Neural cell (in vitro differentiated cells): ENCODE results near the gene GNB1. TPM values are rescaled to one million over a fixed set of nuclear protein-coding genes. Genes with fewer than 3 reads are reported as not detected.

Experiments
- H2AFZ ChIP-seq: fragments of 200-600, 300-800 bp; sonication (generic), shearing (Covaris generic); 2 replicates; pipeline ENCODE4 v1.6.0; 2014; ENCODE audit warnings: low read depth, mild to moderate bottlenecking, antibody characterized with exemption, low read length, moderate library complexity
- H3F3A ChIP-seq: fragments of 200-600 bp; shearing (Covaris generic); 2 replicates; pipeline ENCODE4 v1.6.1; 2016; ENCODE audit warnings: mild to moderate bottlenecking, moderate library complexity, mixed read lengths, antibody characterized with exemption, low read length; ENCODE audit not compliant: insufficient read depth, poor library complexity, severe bottlenecking
- H3K27ac ChIP-seq: fragments of 200-600, 300-800 bp; sonication (generic), shearing (Covaris generic); 2 replicates; pipeline ENCODE4 v1.5.1; 2014; ENCODE audit warnings: mild to moderate bottlenecking, low read length, moderate library complexity
- H3K27me3 ChIP-seq: fragments of 300-800, 200-600 bp; sonication (generic), shearing (Covaris generic); 2 replicates; pipeline ENCODE4 v1.6.0; 2014; ENCODE audit warnings: mild to moderate bottlenecking, low read depth, low read length, moderate library complexity; ENCODE audit not compliant: insufficient read depth
- H3K36me3 ChIP-seq: fragments of 300-800, 200-600 bp; sonication (generic), shearing (Covaris generic); 2 replicates; pipeline ENCODE4 v1.5.1; 2014; ENCODE audit warnings: mild to moderate bottlenecking, antibody characterized with exemption, low read length, moderate library complexity; ENCODE audit not compliant: insufficient read depth
- H3K4me2 ChIP-seq: fragments of 300-800, 200-600 bp; sonication (generic), shearing (Covaris generic); 2 replicates; pipeline ENCODE4 v1.6.0; 2014; ENCODE audit warnings: mild to moderate bottlenecking, low read length
- H3K4me3 ChIP-seq: fragments of 300-800, 200-600 bp; sonication (generic), shearing (Covaris generic); 2 replicates; pipeline ENCODE4 v1.5.1; 2014; ENCODE audit warnings: mild to moderate bottlenecking, low read length, moderate library complexity
- H3K79me2 ChIP-seq: fragments of 200-600 bp; shearing (Covaris generic); replicated peaks from 2 replicates; pipeline ENCODE4 v1.6.0; 2014; ENCODE audit warnings: mild to moderate bottlenecking, low read length, moderate library complexity; ENCODE audit not compliant: insufficient read depth
- H3K9ac ChIP-seq: fragments of 300-800, 200-600 bp; sonication (generic), shearing (Covaris generic); 2 replicates; pipeline ENCODE4 v1.6.1; 2016; ENCODE audit warnings: mild to moderate bottlenecking, low read length, mixed read lengths
- H3K9me2 ChIP-seq: fragments of 200-600 bp; shearing (Covaris generic); 2 replicates; pipeline ENCODE4 v1.6.1; 2016; ENCODE audit warnings: mild to moderate bottlenecking, low read length, mixed read lengths; ENCODE audit not compliant: insufficient read depth
- H3K9me3 ChIP-seq: fragments of 200-600, 300-800 bp; sonication (generic), shearing (Covaris generic); 2 replicates; pipeline ENCODE4 v1.6.1; 2016; ENCODE audit warnings: mild to moderate bottlenecking, mixed run types, low read length, moderate library complexity, mixed read lengths
- H4K20me1 ChIP-seq: fragments of 200-600 bp; shearing (Covaris generic); 2 replicates; pipeline ENCODE4 v1.6.1; 2016; ENCODE audit warnings: mild to moderate bottlenecking, mixed run types; ENCODE audit not compliant: insufficient read depth
- CTCF ChIP-seq: fragments of 450-650 bp; IDR thresholded peaks from 2 replicates; pipeline ENCODE4 v1.5.1; 2014; ENCODE audit warnings: antibody characterized with exemption, mild to moderate bottlenecking, moderate library complexity; ENCODE audit not compliant: poor library complexity, severe bottlenecking
- EP300 ChIP-seq: fragments of 450-650 bp; conservative IDR thresholded peaks from 2 replicates; pipeline ENCODE4 v1.6.1; 2014; ENCODE audit warnings: antibody characterized with exemption, mild to moderate bottlenecking, moderate library complexity; ENCODE audit not compliant: poor library complexity, severe bottlenecking
- EZH2 ChIP-seq: fragments of 200-600, 300-800 bp; shearing (Covaris generic), sonication (generic); IDR thresholded peaks from 2 replicates; pipeline ENCODE4 v1.6.1; 2014; ENCODE audit warnings: antibody characterized with exemption, low read length, borderline replicate concordance, mild to moderate bottlenecking; ENCODE audit not compliant: insufficient read depth, poor library complexity, severe bottlenecking
- MXI1 ChIP-seq: fragments of 450-650 bp; conservative IDR thresholded peaks from 2 replicates; pipeline ENCODE4 v1.6.1; 2014; ENCODE audit warnings: antibody characterized with exemption, mild to moderate bottlenecking; ENCODE audit not compliant: poor library complexity, severe bottlenecking
- POLR2AphosphoS5 ChIP-seq: IDR thresholded peaks from 2 replicates; pipeline ENCODE4 v1.6.1; 2012
- RAD21 ChIP-seq: fragments of 450-650 bp; conservative IDR thresholded peaks from 2 replicates; pipeline ENCODE4 v1.6.1; 2014; ENCODE audit warnings: antibody characterized with exemption, mild to moderate bottlenecking, moderate library complexity
- REST ChIP-seq: IDR thresholded peaks from 2 replicates; pipeline ENCODE4 v1.6.1; 2012; ENCODE audit warnings: borderline replicate concordance
- SMC3 ChIP-seq: fragments of 450-650 bp; conservative IDR thresholded peaks from 2 replicates; pipeline ENCODE4 v1.6.1; 2014; ENCODE audit warnings: antibody characterized with exemption, mild to moderate bottlenecking, moderate library complexity; ENCODE audit not compliant: poor library complexity
- TAF1 ChIP-seq: IDR thresholded peaks from 2 replicates; pipeline ENCODE4 v1.6.1; 2012; ENCODE audit warnings: low read depth
- polyA plus RNA-seq: library from polyadenylated mRNA; depleted of rRNA; stranded (reverse); fragments of >200 nt; gene quantifications from 2 replicates; pipeline ENCODE4 v1.2.3, GENCODE V29; 2014

Gene GNB1
- polyA plus RNA-seq, 1 donor from 2014 or later: 325 TPM

- H3K9me2 ChIP-seq: no peaks in the 10 kb centered on the region
- no peaks in the 10 kb centered on the region for H3K9me3 ChIP-seq
- H3K27me3 ChIP-seq: no peaks in the 10 kb centered on the region
- no peaks in the 10 kb centered on the region for H3K36me3 ChIP-seq
- no peaks in the 10 kb centered on the region for H3K79me2 ChIP-seq
- H2AFZ ChIP-seq: no peak overlapping the region
- no peak overlapping the region for H3K4me3 ChIP-seq
- H4K20me1 ChIP-seq: no peaks in the 10 kb centered on the region
- no peak for TF ChIP-seq SMC3
- no peak for TF ChIP-seq TAF1
- no peak for TF ChIP-seq REST
- no peak overlapping the region for H3K9ac ChIP-seq
- no peaks in the 10 kb centered on the region for H3F3A ChIP-seq
- H3K4me2 ChIP-seq: no peak overlapping the region
- H3K27ac ChIP-seq: no peak overlapping the region
Measured at GRCh38 chr1:1755426-1755825, 135.5 kb downstream of the GNB1 start.

GRCh38 chr1:1754051-1754815, 136.7 kb downstream of the GNB1 start:
- H3K36me3 ChIP-seq: no peaks in the 10 kb centered on the region
- TF ChIP-seq REST (no peak), CTCF (no peak), SMC3 (no peak), POLR2AphosphoS5 (no peak), RAD21 (no peak), TAF1 (no peak), MXI1 (no peak), EZH2 (no peak), EP300 (no peak)

More at GRCh38 chr1:1754051-1754815, 136.7 kb downstream of the GNB1 start:
- H3K9me2 ChIP-seq: no peaks in the 10 kb centered on the region
- H3K4me3 ChIP-seq: no peak overlapping the region
- H4K20me1 ChIP-seq: no peaks in the 10 kb centered on the region
- H3K4me2 ChIP-seq: no peak overlapping the region
- H2AFZ ChIP-seq: no peak overlapping the region
- no peaks in the 10 kb centered on the region for H3K79me2 ChIP-seq
- no peak overlapping the region for H3K9ac ChIP-seq
- no peaks in the 10 kb centered on the region for H3F3A ChIP-seq
- H3K27ac ChIP-seq: no peak overlapping the region
- H3K9me3 ChIP-seq: no peaks in the 10 kb centered on the region
- H3K27me3 ChIP-seq: no peaks in the 10 kb centered on the region
